DOHH2 (cell line): ENCODE measurements around the gene SIRT2.

Experiments
- H3F3A ChIP-seq: fragments of 200-600 bp; sonication (generic), shearing (Covaris generic); 2 replicates; pipeline ENCODE4 v1.6.0; 2016; ENCODE audit warnings: antibody characterized with exemption, mild to moderate bottlenecking; ENCODE audit not compliant: control insufficient read depth, insufficient read depth
- H3K27ac ChIP-seq: fragments of 200-600 bp; sonication (generic); 2 replicates; pipeline ENCODE4 v1.5.1; 2014; ENCODE audit warnings: low read depth, mild to moderate bottlenecking, low read length, moderate library complexity
- H3K27me3 ChIP-seq: fragments of 200-600 bp; sonication (generic); 2 replicates; pipeline ENCODE4 v1.6.1; 2014; ENCODE audit warnings: mild to moderate bottlenecking, low read length, mixed read lengths; ENCODE audit not compliant: control insufficient read depth
- H3K36me3 ChIP-seq: fragments of 200-600 bp; sonication (generic); 2 replicates; pipeline ENCODE4 v1.6.1; 2014; ENCODE audit warnings: mild to moderate bottlenecking, low read length, moderate library complexity, mixed read lengths; ENCODE audit not compliant: control insufficient read depth
- H3K4me1 ChIP-seq: fragments of 200-600 bp; sonication (generic); 2 replicates; pipeline ENCODE4 v1.6.1; 2014; ENCODE audit warnings: mild to moderate bottlenecking, low read length, mixed read lengths; ENCODE audit not compliant: control insufficient read depth
- H3K4me2 ChIP-seq: fragments of 200-600 bp; sonication (generic); 2 replicates; pipeline ENCODE4 v1.6.0; 2014; ENCODE audit warnings: mild to moderate bottlenecking, low read length, moderate library complexity
- H3K4me3 ChIP-seq: fragments of 200-600 bp; sonication (generic); 2 replicates; pipeline ENCODE4 v1.5.1; 2014; ENCODE audit warnings: mild to moderate bottlenecking, low read length, mixed read lengths
- H3K79me2 ChIP-seq: fragments of 200-600 bp; sonication (generic); 2 replicates; pipeline ENCODE4 v1.6.1; 2014; ENCODE audit warnings: mild to moderate bottlenecking, low read length, mixed read lengths; ENCODE audit not compliant: control insufficient read depth
- H3K9me2 ChIP-seq: fragments of 200-600 bp; sonication (generic); replicated peaks from 2 replicates; pipeline ENCODE4 v1.6.1; 2014; ENCODE audit warnings: mild to moderate bottlenecking, low read length, mixed read lengths; ENCODE audit not compliant: control insufficient read depth
- H3K9me3 ChIP-seq: fragments of 200-600 bp; sonication (generic); 2 replicates; pipeline ENCODE4 v1.6.1; 2014; ENCODE audit warnings: antibody characterized with exemption, low read length, mixed read lengths; ENCODE audit not compliant: control insufficient read depth, insufficient read depth
- H4K20me1 ChIP-seq: fragments of 200-600 bp; sonication (generic); 2 replicates; pipeline ENCODE4 v1.6.0; 2014; ENCODE audit warnings: low read depth, mild to moderate bottlenecking, antibody characterized with exemption, low read length, moderate library complexity; ENCODE audit not compliant: control insufficient read depth, insufficient read depth
- EZH2phosphoT487 ChIP-seq: fragments of 200-600 bp; sonication (generic); IDR thresholded peaks from 2 replicates; pipeline ENCODE4 v1.6.1; 2017; ENCODE audit warnings: borderline replicate concordance, mild to moderate bottlenecking, antibody characterized with exemption, low read length, moderate library complexity, mixed read lengths
- TF ChIP-seq, protein P1 (sequence below): fragments of 200-600 bp; sonication (generic); IDR thresholded peaks from one replicate; pipeline ENCODE4 v1.5.1; 2014; ENCODE audit warnings: antibody characterized with exemption, mild to moderate bottlenecking, low read depth, low read length; ENCODE audit not compliant: poor library complexity, severe bottlenecking

Gene SIRT2

DNA sequence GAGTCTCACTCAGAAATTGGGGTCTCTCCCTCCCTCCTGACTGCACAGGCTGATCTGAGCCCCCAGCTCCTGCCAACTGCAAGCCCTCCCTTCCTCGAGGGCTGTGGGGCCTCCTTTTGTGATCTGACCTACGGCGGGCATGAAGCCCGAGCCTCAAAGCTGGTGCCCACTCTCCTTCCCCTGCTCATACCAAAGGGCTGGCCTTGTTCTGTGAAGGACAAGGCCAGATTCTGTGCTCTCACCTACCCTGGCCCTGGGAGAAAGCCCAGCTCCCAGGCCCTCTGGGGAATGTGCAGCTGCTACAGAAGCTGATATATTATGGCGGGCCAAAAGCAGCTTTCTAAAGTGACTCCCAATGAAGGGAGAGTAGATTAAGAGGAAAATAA, 58.8 kb downstream of the SIRT2 start:
- H3K9me2 ChIP-seq: no peaks in the 10 kb centered on the region
- peaks cover 23% of the 10 kb centered on the region for H3K4me1 ChIP-seq
- peaks cover 49% of the 10 kb centered on the region for H3K79me2 ChIP-seq
- H3K9me3 ChIP-seq: no peaks in the 10 kb centered on the region
- no peak overlapping the region for H3K4me2 ChIP-seq
- H3K4me3 ChIP-seq: no peak overlapping the region
- H3F3A ChIP-seq: peaks cover 52% of the 10 kb centered on the region
- TF ChIP-seq, protein P1, sequence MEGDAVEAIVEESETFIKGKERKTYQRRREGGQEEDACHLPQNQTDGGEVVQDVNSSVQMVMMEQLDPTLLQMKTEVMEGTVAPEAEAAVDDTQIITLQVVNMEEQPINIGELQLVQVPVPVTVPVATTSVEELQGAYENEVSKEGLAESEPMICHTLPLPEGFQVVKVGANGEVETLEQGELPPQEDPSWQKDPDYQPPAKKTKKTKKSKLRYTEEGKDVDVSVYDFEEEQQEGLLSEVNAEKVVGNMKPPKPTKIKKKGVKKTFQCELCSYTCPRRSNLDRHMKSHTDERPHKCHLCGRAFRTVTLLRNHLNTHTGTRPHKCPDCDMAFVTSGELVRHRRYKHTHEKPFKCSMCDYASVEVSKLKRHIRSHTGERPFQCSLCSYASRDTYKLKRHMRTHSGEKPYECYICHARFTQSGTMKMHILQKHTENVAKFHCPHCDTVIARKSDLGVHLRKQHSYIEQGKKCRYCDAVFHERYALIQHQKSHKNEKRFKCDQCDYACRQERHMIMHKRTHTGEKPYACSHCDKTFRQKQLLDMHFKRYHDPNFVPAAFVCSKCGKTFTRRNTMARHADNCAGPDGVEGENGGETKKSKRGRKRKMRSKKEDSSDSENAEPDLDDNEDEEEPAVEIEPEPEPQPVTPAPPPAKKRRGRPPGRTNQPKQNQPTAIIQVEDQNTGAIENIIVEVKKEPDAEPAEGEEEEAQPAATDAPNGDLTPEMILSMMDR: no peak
- no peak for TF ChIP-seq EZH2phosphoT487
- peaks cover 15% of the 10 kb centered on the region for H4K20me1 ChIP-seq
- H3K36me3 ChIP-seq: peaks cover 98% of the 10 kb centered on the region
- no peaks in the 10 kb centered on the region for H3K27me3 ChIP-seq
- H3K27ac ChIP-seq: no peak overlapping the region

DNA sequence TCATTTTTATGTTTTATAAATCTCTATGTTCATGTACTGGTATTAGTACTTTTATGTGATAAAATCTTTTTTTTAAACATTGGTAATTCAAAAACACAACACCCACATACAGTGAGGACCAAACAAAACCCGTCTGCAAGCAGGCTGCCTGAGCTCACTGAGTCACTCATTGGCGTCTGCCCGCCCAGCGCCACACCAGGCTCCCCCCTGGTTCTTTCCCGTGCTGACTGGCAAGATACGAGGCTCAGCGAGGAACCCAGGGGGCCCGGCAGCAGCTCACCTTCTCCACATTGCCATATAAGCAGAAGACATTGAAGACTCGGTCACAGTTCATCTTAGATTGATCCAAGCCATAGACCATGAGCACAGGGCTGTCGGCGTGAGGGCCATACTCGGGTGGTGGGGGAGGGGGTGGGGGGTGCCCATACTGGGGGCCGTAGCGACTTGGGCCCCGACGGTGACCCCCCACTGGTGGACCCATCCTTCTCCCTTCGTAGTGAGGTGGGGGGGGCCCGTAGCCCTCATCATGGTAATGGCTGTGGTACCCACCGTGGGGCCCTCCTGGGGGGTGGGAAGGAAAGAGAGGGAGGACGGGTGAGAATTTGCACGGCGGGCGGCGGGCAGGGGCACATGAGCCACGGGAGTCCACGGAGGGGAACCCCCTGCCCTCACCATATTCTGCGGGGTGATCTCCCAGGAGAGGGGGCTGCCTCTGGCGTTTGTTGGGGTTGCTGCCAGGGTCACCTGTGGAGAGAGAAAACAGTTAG, 59.4 kb downstream of the SIRT2 start:
- Histone ChIP-seq H3K4me1 (peaks cover 20% of the 10 kb centered on the region), H3K27ac (no peak overlapping the region), H3K27me3 (no peaks in the 10 kb centered on the region), H3K9me3 (no peaks in the 10 kb centered on the region), H3K9me2 (no peaks in the 10 kb centered on the region), H3K36me3 (peaks cover 96% of the 10 kb centered on the region), H3K4me3 (no peak overlapping the region), H4K20me1 (peaks cover 12% of the 10 kb centered on the region), H3F3A (peaks cover 58% of the 10 kb centered on the region), H3K79me2 (peaks cover 43% of the 10 kb centered on the region), H3K4me2 (no peak overlapping the region)
- TF ChIP-seq EZH2phosphoT487: no peak
- TF ChIP-seq, protein P1: no peak

GRCh38 chr19:38838986-38839761, 60.2 kb downstream of the SIRT2 start:
- H3K4me1 ChIP-seq: peaks cover 16% of the 10 kb centered on the region
- H4K20me1 ChIP-seq: peaks cover 12% of the 10 kb centered on the region
- peaks cover 88% of the 10 kb centered on the region for H3K36me3 ChIP-seq
- TF ChIP-seq, protein P1: no peak
- no peak for TF ChIP-seq EZH2phosphoT487
- H3K9me2 ChIP-seq: no peaks in the 10 kb centered on the region
- H3F3A ChIP-seq: peaks cover 62% of the 10 kb centered on the region
- H3K4me2 ChIP-seq: no peak overlapping the region
- H3K27ac ChIP-seq: no peak overlapping the region
- no peaks in the 10 kb centered on the region for H3K9me3 ChIP-seq
- H3K27me3 ChIP-seq: no peaks in the 10 kb centered on the region
- H3K4me3 ChIP-seq: no peak overlapping the region
- peaks cover 35% of the 10 kb centered on the region for H3K79me2 ChIP-seq
